Caco-2 (cell line): ENCODE measurements around the gene AIFM3. TPM values are rescaled to one million over a fixed set of nuclear protein-coding genes. Genes with fewer than 3 reads are reported as not detected.

ENCODE experiments used
- BruUV-seq: library from RNA; stranded (reverse); fragments of 400-500 nt; replicated peaks from 2 replicates; lab custom pipeline; 2021; lab: Mats Ljungman, UMichigan
- CTCF ChIA-PET: fragments of 300-600 bp; sonication (Branson Sonifier 250); formaldehyde crosslinking; loops from one replicate; lab custom pipeline; 2022; ENCODE audit warnings: antibody characterized with exemption; lab: Charles Lee
- POLR2A ChIA-PET: fragments of 300-600 bp; sonication (Branson Sonifier 250); formaldehyde crosslinking; loops from one replicate; lab custom pipeline; 2022; ENCODE audit warnings: antibody characterized with exemption; lab: Charles Lee
- DNase-seq, 2 experiments: peaks; one replicate each; pipeline versions ENCODE4 v3.0.0 to v3.0.0-alpha.2; 2020 to 2022
- H3K27me3 ChIP-seq: replicated peaks from 2 replicates; pipeline ENCODE4 v1.6.0; 2011; ENCODE audit warnings: low read length; ENCODE audit not compliant: control insufficient read depth, insufficient read depth
- H3K36me3 ChIP-seq: 2 replicates; pipeline ENCODE4 v1.5.1; 2011; ENCODE audit warnings: low read length; ENCODE audit not compliant: control insufficient read depth, insufficient read depth
- H3K4me1 ChIP-seq: fragments of 250-450 bp; sonication (Bioruptor Pico); 2 replicates; pipeline ENCODE4 v1.5.1; 2020; ENCODE audit warnings: mild to moderate bottlenecking
- H3K4me3 ChIP-seq: 2 replicates; pipeline ENCODE4 v1.5.1; 2011; ENCODE audit warnings: low read depth, mild to moderate bottlenecking, control low read depth, low read length
- H3K9me3 ChIP-seq: fragments of 250-450 bp; sonication (Bioruptor Pico); 2 replicates; pipeline ENCODE4 v1.5.1; 2020; ENCODE audit warnings: mild to moderate bottlenecking, moderate library complexity
- H3K27ac Mint-ChIP-seq: one replicate; pipeline ENCODE4 v1.8.0; 2022; ENCODE audit warnings: mixed read lengths; ENCODE audit not compliant: unreplicated experiment
- H3K27me3 Mint-ChIP-seq: one replicate; pipeline ENCODE4 v1.8.0; 2022; ENCODE audit warnings: mixed read lengths; ENCODE audit not compliant: insufficient read depth, unreplicated experiment
- H3K36me3 Mint-ChIP-seq: one replicate; pipeline ENCODE4 v1.8.0; 2022; ENCODE audit warnings: mild to moderate bottlenecking, mixed read lengths; ENCODE audit not compliant: insufficient read depth, unreplicated experiment
- H3K4me1 Mint-ChIP-seq: one replicate; pipeline ENCODE4 v1.8.0; 2022; ENCODE audit warnings: low read depth, mixed read lengths; ENCODE audit not compliant: unreplicated experiment
- H3K4me3 Mint-ChIP-seq: one replicate; pipeline ENCODE4 v1.8.0; 2022; ENCODE audit warnings: mild to moderate bottlenecking, moderate library complexity, mixed read lengths; ENCODE audit not compliant: unreplicated experiment
- H3K9me3 Mint-ChIP-seq: one replicate; pipeline ENCODE4 v1.8.0; 2022; ENCODE audit warnings: mixed read lengths; ENCODE audit not compliant: unreplicated experiment
- intact Hi-C: fragments of 100-400 bp; cut with micrococcal nuclease; formaldehyde crosslinking; loops from one replicate; pipeline ENCODE4 v1.10.0; 2022; ENCODE audit not compliant: unreplicated experiment
- total RNA-seq: library from RNA; stranded (reverse); gene quantifications from 2 replicates; pipeline ENCODE4 v1.2.3, GENCODE V29; 2022
- TF ChIP-seq, protein P1 (sequence below), 2 experiments: fragments of 200-600 bp in 1 of 2; IDR thresholded peaks; 1 replicate in 1 of 2; 2 replicates in 1 of 2; pipeline versions ENCODE4 v1.5.1 to v1.8.0; 2011 to 2022; ENCODE audit warnings: antibody characterized with exemption in 1 of 2, control low read depth in 1 of 2, inconsistent platforms in 1 of 2, low read depth in 1 of 2, low read length in 1 of 2, mild to moderate bottlenecking in 1 of 2, moderate library complexity in 1 of 2; ENCODE audit not compliant: insufficient read depth in 1 of 2, severe bottlenecking in 1 of 2, unreplicated experiment in 1 of 2

AIFM3 gene
- total RNA-seq, 1 experiment from 2014 or later = 0.73 TPM

DNA sequence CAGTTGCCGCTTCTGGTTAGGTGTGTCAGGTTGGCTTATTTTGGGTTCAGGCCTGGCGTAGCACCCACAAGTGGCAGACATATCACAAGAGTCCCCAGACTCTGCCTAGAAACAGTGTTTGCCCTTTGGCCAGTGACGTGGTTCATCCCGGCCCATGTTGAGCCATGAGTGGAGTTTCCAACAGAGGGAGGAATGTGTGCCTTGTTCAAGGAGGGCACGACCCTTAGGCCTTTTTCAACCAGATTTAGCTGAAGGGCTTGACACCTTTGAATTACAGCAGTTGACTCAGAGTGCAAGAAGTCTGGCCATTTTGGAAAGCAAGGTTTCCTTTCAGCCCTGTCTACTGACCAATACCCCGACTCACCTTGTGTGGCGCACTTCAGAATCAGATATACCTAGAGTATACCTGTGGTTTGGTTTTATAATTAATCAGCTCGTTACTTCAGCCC, 15.1 kb upstream of the AIFM3 start:
- intact Hi-C loops = loop anchor here (5.0 kb wide), 2 partner anchors 65 to 95 kb away; partner anchors contain the start of genes PI4KA and SNAP29
- H3K27me3 ChIP-seq = no peaks in the 10 kb centered on the region
- Mint-ChIP-seq H3K4me3 (no peak overlapping the region), H3K27ac (no peak overlapping the region), H3K27me3 (no peaks in the 10 kb centered on the region), H3K9me3 (no peaks in the 10 kb centered on the region), H3K4me1 (peaks cover 11% of the 10 kb centered on the region), H3K36me3 (peaks cover 79% of the 10 kb centered on the region)
- TF ChIP-seq, protein P1, sequence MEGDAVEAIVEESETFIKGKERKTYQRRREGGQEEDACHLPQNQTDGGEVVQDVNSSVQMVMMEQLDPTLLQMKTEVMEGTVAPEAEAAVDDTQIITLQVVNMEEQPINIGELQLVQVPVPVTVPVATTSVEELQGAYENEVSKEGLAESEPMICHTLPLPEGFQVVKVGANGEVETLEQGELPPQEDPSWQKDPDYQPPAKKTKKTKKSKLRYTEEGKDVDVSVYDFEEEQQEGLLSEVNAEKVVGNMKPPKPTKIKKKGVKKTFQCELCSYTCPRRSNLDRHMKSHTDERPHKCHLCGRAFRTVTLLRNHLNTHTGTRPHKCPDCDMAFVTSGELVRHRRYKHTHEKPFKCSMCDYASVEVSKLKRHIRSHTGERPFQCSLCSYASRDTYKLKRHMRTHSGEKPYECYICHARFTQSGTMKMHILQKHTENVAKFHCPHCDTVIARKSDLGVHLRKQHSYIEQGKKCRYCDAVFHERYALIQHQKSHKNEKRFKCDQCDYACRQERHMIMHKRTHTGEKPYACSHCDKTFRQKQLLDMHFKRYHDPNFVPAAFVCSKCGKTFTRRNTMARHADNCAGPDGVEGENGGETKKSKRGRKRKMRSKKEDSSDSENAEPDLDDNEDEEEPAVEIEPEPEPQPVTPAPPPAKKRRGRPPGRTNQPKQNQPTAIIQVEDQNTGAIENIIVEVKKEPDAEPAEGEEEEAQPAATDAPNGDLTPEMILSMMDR (IDR thresholded peaks at IDR 0.05; ENCODE audit: insufficient read depth in 1 of 2, low read depth in 1 of 2, low read length in 1 of 2, severe bottlenecking in 1 of 2, unreplicated experiment in 1 of 2) = no peak
- BruUV-seq = no TSS peak
- POLR2A ChIA-PET = no interaction called here
- no peaks in the 10 kb centered on the region for H3K9me3 ChIP-seq
- peaks cover 74% of the 10 kb centered on the region for H3K4me1 ChIP-seq
- peaks cover 4% of the 10 kb centered on the region for H3K36me3 ChIP-seq
- CTCF ChIA-PET = interaction anchor here (1.0 to 3.0 kb wide), 3 partner anchors 9 to 66 kb away, joined by 3 to 21 read pairs (median 14); partner anchors contain the start of gene CRKL
- no peak overlapping the region for H3K4me3 ChIP-seq
- peak; percentile 31 to 61 for DNase-seq

- Histone ChIP-seq H3K36me3 (peaks cover 4% of the 10 kb centered on the region), H3K9me3 (no peaks in the 10 kb centered on the region), H3K4me1 (peaks cover 74% of the 10 kb centered on the region), H3K27me3 (no peaks in the 10 kb centered on the region), H3K4me3 (no peak overlapping the region)
- intact Hi-C loops = loop anchor here (5.0 kb wide), 2 partner anchors 65 to 95 kb away; partner anchors contain the start of genes PI4KA and SNAP29
- no TSS peak for BruUV-seq
- peaks cover 87% of the 10 kb centered on the region for H3K36me3 Mint-ChIP-seq
- DNase-seq = no peak
- peaks cover 11% of the 10 kb centered on the region for H3K4me1 Mint-ChIP-seq
- no peaks in the 10 kb centered on the region for H3K9me3 Mint-ChIP-seq
- no peak overlapping the region for H3K27ac Mint-ChIP-seq
- no peak overlapping the region for H3K4me3 Mint-ChIP-seq
- H3K27me3 Mint-ChIP-seq = no peaks in the 10 kb centered on the region
- ChIA-PET POLR2A (interaction anchor here (0.6 to 1.2 kb wide), 2 partner anchors 29 to 49 kb away, joined by 3 to 4 read pairs; partner anchors contain the start of genes LZTR1 and THAP7), CTCF (interaction anchor here (1.0 to 3.0 kb wide), 3 partner anchors 9 to 67 kb away, joined by 3 to 21 read pairs (median 14); partner anchors contain the start of gene CRKL)
- TF ChIP-seq, protein P1 (IDR thresholded peaks at IDR 0.05; ENCODE audit: insufficient read depth in 1 of 2, low read depth in 1 of 2, low read length in 1 of 2, severe bottlenecking in 1 of 2, unreplicated experiment in 1 of 2) = no peak
These were observed 14.3 kb upstream of the AIFM3 start for GRCh38 chr22:20952544-20953341.

- H3K36me3 Mint-ChIP-seq = peaks cover 87% of the 10 kb centered on the region
- H3K4me1 Mint-ChIP-seq = peaks cover 11% of the 10 kb centered on the region
- Histone ChIP-seq H3K9me3 (no peaks in the 10 kb centered on the region), H3K27me3 (no peaks in the 10 kb centered on the region), H3K4me3 (no peak overlapping the region), H3K4me1 (peaks cover 73% of the 10 kb centered on the region), H3K36me3 (peaks cover 4% of the 10 kb centered on the region)
- TF ChIP-seq, protein P1 (IDR thresholded peaks at IDR 0.05; ENCODE audit: insufficient read depth in 1 of 2, low read depth in 1 of 2, low read length in 1 of 2, severe bottlenecking in 1 of 2, unreplicated experiment in 1 of 2) = no peak
- BruUV-seq = no TSS peak
- no peaks in the 10 kb centered on the region for H3K27me3 Mint-ChIP-seq
- intact Hi-C loops = loop anchor here (5.0 kb wide), 2 partner anchors 66 to 96 kb away; partner anchors contain the start of genes PI4KA and SNAP29
- peak overlapping the region; percentile 57 for H3K27ac Mint-ChIP-seq
- H3K4me3 Mint-ChIP-seq = no peak overlapping the region
- CTCF ChIA-PET = no interaction called here
- no peaks in the 10 kb centered on the region for H3K9me3 Mint-ChIP-seq
- no peak for DNase-seq
- POLR2A ChIA-PET = interaction anchor here (1.2 kb wide), 1 partner anchor 29 kb away, joined by 3 read pairs; the partner anchor contains the start of gene LZTR1
These were observed 13.8 kb upstream of the AIFM3 start for GRCh38 chr22:20953342-20953608.
